ENCODE results near the gene MAST4.
A peak's percentile ranks its signal among the peaks of the same experiment; 100 is the strongest.

MAST4 gene

DNA sequence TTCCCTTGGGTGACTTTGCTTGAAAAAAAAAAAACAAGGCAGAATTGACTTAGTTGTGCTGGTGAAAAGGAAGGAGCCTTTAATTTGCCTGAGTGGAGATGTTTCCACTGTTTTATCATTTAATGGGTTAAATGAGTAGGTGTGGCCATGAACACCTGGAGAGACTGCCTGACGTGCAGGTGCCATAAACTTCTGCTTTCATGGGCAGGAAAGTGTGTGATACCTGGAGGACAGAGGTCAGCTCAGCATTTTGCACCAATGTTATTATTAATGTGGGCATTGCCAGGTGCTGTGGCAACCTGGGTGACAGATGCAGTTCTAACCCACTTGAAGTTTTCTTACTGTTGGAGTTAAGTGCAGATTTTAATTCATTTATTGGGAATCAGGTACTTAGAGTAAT lies 455.0 kb downstream of the MAST4 start:
- DNase-seq (ENCODE audit: low spot score) (no peak), ATAC-seq (ENCODE audit: low read depth) (peak; percentile 27; the same call in 1 of the 3 replicates)
- Histone ChIP-seq H3K27ac (ENCODE audit: poor library complexity, severe bottlenecking) (no peak overlapping the region), H3K9me3 (ENCODE audit: severe bottlenecking) (no peaks in the 10 kb centered on the region), H3K4me3 (ENCODE audit: severe bottlenecking) (no peak overlapping the region), H3K4me1 (ENCODE audit: insufficient read depth, poor library complexity, severe bottlenecking) (peaks cover 12% of the 10 kb centered on the region), H3K27me3 (ENCODE audit: insufficient read depth, poor library complexity, severe bottlenecking) (no peaks in the 10 kb centered on the region), H3K36me3 (ENCODE audit: low read depth) (no peaks in the 10 kb centered on the region; the same call in 1 of the 2 replicates)
- TF ChIP-seq, protein P1, sequence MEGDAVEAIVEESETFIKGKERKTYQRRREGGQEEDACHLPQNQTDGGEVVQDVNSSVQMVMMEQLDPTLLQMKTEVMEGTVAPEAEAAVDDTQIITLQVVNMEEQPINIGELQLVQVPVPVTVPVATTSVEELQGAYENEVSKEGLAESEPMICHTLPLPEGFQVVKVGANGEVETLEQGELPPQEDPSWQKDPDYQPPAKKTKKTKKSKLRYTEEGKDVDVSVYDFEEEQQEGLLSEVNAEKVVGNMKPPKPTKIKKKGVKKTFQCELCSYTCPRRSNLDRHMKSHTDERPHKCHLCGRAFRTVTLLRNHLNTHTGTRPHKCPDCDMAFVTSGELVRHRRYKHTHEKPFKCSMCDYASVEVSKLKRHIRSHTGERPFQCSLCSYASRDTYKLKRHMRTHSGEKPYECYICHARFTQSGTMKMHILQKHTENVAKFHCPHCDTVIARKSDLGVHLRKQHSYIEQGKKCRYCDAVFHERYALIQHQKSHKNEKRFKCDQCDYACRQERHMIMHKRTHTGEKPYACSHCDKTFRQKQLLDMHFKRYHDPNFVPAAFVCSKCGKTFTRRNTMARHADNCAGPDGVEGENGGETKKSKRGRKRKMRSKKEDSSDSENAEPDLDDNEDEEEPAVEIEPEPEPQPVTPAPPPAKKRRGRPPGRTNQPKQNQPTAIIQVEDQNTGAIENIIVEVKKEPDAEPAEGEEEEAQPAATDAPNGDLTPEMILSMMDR (IDR thresholded peaks at IDR 0.05; ENCODE audit: poor library complexity, severe bottlenecking), result no peak

DNA sequence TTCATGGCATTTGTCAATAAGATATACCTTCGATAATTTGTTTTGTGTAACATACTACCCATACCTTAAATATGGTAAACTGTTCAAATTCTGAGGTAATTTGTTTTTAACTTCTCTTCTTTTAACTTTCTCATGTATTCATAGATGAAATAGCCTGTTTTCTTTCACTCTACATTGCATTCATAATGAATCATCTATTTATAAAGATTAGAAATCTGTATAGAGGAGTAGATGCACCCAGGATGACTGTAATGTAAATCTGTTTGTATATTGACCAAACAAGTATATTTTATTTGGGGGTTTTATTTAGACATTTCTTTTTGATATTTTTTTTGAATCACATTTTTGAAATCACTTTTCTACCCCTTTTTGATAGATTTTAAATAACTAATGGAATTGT lies 455.8 kb downstream of the MAST4 start:
- TF ChIP-seq, protein P1 (IDR thresholded peaks at IDR 0.05; ENCODE audit: poor library complexity, severe bottlenecking), result no peak

DNA sequence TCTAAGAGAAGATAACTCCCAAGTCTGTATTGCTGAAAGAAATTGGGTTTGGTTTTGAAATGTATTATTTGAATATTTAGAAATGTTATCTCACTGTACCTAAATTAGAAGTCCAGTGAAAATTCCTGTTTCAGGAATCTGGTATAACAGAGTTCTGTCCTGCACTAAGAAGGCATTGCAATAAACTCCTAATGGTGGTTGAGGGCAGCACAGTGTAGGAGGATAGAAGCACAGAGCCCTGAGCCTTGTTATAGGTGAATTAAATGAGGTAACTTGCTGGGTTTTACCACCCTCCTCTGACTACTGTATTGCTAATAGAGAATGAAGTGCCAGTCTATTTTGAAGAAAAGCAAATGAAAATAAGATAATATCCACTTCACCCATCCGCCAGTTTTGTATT lies 457.0 kb downstream of the MAST4 start:
- Histone ChIP-seq H3K9me3 (ENCODE audit: severe bottlenecking) (no peaks in the 10 kb centered on the region), H3K4me1 (ENCODE audit: insufficient read depth, poor library complexity, severe bottlenecking) (peaks cover 12% of the 10 kb centered on the region), H3K36me3 (ENCODE audit: low read depth) (no peaks in the 10 kb centered on the region; the same call in 1 of the 2 replicates), H3K27me3 (ENCODE audit: insufficient read depth, poor library complexity, severe bottlenecking) (no peaks in the 10 kb centered on the region), H3K27ac (ENCODE audit: poor library complexity, severe bottlenecking) (no peak overlapping the region), H3K4me3 (ENCODE audit: severe bottlenecking) (no peak overlapping the region)
- TF ChIP-seq, protein P1 (IDR thresholded peaks at IDR 0.05; ENCODE audit: poor library complexity, severe bottlenecking), result no peak
- DNase-seq (ENCODE audit: low spot score) (no peak), ATAC-seq (ENCODE audit: low read depth) (peak; percentile 53; the same call in 2 of the 3 replicates)

More for the DNA sequence above, 455.8 kb downstream of the MAST4 start:
- no peak overlapping the region for H3K27ac ChIP-seq (ENCODE audit: poor library complexity, severe bottlenecking)
- no peaks in the 10 kb centered on the region for H3K9me3 ChIP-seq (ENCODE audit: severe bottlenecking)
- H3K4me1 ChIP-seq (ENCODE audit: insufficient read depth, poor library complexity, severe bottlenecking), result peaks cover 12% of the 10 kb centered on the region
- DNase-seq (ENCODE audit: low spot score), result no peak
- peak; percentile 48; the same call in 1 of the 3 replicates for ATAC-seq (ENCODE audit: low read depth)
- H3K27me3 ChIP-seq (ENCODE audit: insufficient read depth, poor library complexity, severe bottlenecking), result no peaks in the 10 kb centered on the region
- H3K36me3 ChIP-seq (ENCODE audit: low read depth), result no peaks in the 10 kb centered on the region; the same call in 1 of the 2 replicates
- no peak overlapping the region for H3K4me3 ChIP-seq (ENCODE audit: severe bottlenecking)

DNA sequence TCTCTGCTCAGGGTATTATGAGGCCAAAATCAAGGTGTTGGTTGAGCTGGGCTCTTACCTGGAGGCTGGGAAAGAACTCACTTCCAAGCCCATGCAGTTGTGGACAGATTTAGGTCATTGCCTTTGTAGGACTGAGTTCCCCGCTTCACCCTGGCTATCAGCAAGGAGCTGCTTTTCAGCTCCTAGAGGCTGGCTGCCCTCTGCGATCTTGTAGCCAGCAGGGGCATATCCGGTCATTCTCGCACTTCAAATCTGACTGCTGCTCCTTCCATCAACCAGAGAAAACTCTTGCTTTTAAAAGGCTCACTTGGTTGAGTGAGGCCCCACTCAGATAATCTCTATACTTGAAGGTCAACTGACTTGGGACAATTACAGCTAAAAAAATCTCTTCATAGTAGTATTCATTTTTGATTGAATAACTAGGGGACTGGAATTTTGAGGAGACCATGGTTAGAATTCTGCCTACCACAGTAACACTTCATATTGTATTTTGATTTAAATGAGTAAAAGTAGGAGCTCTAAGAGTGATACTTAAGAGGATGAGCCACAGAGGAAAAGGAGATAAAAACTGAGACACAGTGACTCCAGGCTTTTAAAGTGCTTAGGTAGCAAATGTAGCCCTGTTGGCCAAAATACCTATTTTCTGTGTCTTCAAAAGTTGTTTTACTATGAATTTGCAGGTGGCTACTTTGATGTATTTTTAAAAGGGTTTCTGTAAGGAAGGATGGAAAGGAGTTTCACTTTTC lies 463.0 kb downstream of the MAST4 start:
- Histone ChIP-seq H3K27ac (ENCODE audit: poor library complexity, severe bottlenecking) (peak overlapping the region; percentile 55), H3K9me3 (ENCODE audit: severe bottlenecking) (no peaks in the 10 kb centered on the region), H3K4me3 (ENCODE audit: severe bottlenecking) (no peak overlapping the region), H3K27me3 (ENCODE audit: insufficient read depth, poor library complexity, severe bottlenecking) (no peaks in the 10 kb centered on the region), H3K36me3 (ENCODE audit: low read depth) (peaks cover 3% of the 10 kb centered on the region; the same call in 1 of the 2 replicates), H3K4me1 (ENCODE audit: insufficient read depth, poor library complexity, severe bottlenecking) (peaks cover 42% of the 10 kb centered on the region)
- DNase-seq (ENCODE audit: low spot score) (no peak), ATAC-seq (ENCODE audit: low read depth) (peak; percentile 30)
- TF ChIP-seq, protein P1 (IDR thresholded peaks at IDR 0.05; ENCODE audit: poor library complexity, severe bottlenecking), result no peak

Data from RWPE2 (cell line).